Endodermal cell (in vitro differentiated cells): ENCODE data around the gene MARVELD3. TPM values are rescaled to one million over a fixed set of nuclear protein-coding genes. Genes with fewer than 3 reads are reported as not detected.

Experiments used
- DNase-seq: peaks from one replicate; pipeline ENCODE4 v3.0.0-alpha.2; 2017
- H3K27ac ChIP-seq: 2 replicates; pipeline ENCODE4 v1.5.1; 2013; ENCODE audit warnings: mild to moderate bottlenecking, low read depth, low read length, moderate library complexity
- H3K27me3 ChIP-seq: 2 replicates; pipeline ENCODE4 v1.6.1; 2013; ENCODE audit warnings: mild to moderate bottlenecking, low read length, moderate library complexity; ENCODE audit not compliant: insufficient read depth, control insufficient read depth, poor library complexity, severe bottlenecking
- H3K36me3 ChIP-seq: 2 replicates; pipeline ENCODE4 v1.7.0; 2013; ENCODE audit warnings: mild to moderate bottlenecking, low read length, moderate library complexity; ENCODE audit not compliant: control insufficient read depth, insufficient read depth
- H3K4me1 ChIP-seq: one replicate; pipeline ENCODE4 v1.7.0; 2013; ENCODE audit warnings: low read length; ENCODE audit not compliant: control insufficient read depth, insufficient read depth
- H3K4me3 ChIP-seq: 2 replicates; pipeline ENCODE4 v1.5.1; 2013; ENCODE audit warnings: mild to moderate bottlenecking, low read length, moderate library complexity
- H3K9ac ChIP-seq: 2 replicates; pipeline ENCODE4 v1.6.1; 2013; ENCODE audit warnings: mild to moderate bottlenecking, low read length, moderate library complexity; ENCODE audit not compliant: poor library complexity, severe bottlenecking; ENCODE audit errors: extremely low read depth
- H3K9me3 ChIP-seq: 2 replicates; pipeline ENCODE4 v1.6.1; 2013; ENCODE audit warnings: mild to moderate bottlenecking, low read length, moderate library complexity; ENCODE audit not compliant: control insufficient read depth
- H3K27ac Mint-ChIP-seq: 2 replicates; pipeline ENCODE4 v1.8.0; 2020; ENCODE audit warnings: mixed read lengths
- H3K27me3 Mint-ChIP-seq: 2 replicates; pipeline ENCODE4 v1.8.0; 2021; ENCODE audit warnings: mild to moderate bottlenecking, mixed read lengths; ENCODE audit not compliant: insufficient read depth
- H3K36me3 Mint-ChIP-seq: 2 replicates; pipeline ENCODE4 v1.8.0; 2020; ENCODE audit warnings: low read depth, mixed read lengths
- H3K4me1 Mint-ChIP-seq: 2 replicates; pipeline ENCODE4 v1.8.0; 2020; ENCODE audit warnings: mixed read lengths
- H3K4me3 Mint-ChIP-seq: 2 replicates; pipeline ENCODE4 v1.8.0; 2020; ENCODE audit warnings: mild to moderate bottlenecking, moderate library complexity, mixed read lengths
- H3K9me3 Mint-ChIP-seq: 2 replicates; pipeline ENCODE4 v1.8.0; 2020; ENCODE audit warnings: mild to moderate bottlenecking, mixed read lengths
- CTCF ChIP-seq: fragments of 200-600 bp; sonication (generic); conservative IDR thresholded peaks from 2 replicates; pipeline ENCODE4 v1.5.0; 2021; ENCODE audit warnings: antibody characterized with exemption, mild to moderate bottlenecking
- WGBS, 2 experiments: methylation state at CpG; one replicate each; pipeline versions ENCODE4 v1.1.5 to v1.1.7; 2013; ENCODE audit warnings: missing lambda C conversion rate in 2 of 2, mixed read lengths in 1 of 2; ENCODE audit not compliant: insufficient coverage in 1 of 2, insufficient read length in 1 of 2; 5-methylcytosine and 5-hydroxymethylcytosine counted together
- total RNA-seq, 2 donors: library from RNA; stranded (reverse); fragmentation: NEBNext Ultra II Directional in 1 of 2; extraction: Animal tissue kit (Norgen Biotek cat#: 25700) in 1 of 2; gene quantifications; 2 replicates in 1 of 2; 3 replicates in 1 of 2; pipeline ENCODE4 v1.2.1, GENCODE V29; 2021

Gene MARVELD3
- total RNA-seq, 2 donors from 2014 or later: 17.6 to 21.8 TPM

- H3K9me3 ChIP-seq: peaks cover 7% of the 10 kb centered on the region
- Mint-ChIP-seq H3K4me1 (peaks cover 19% of the 10 kb centered on the region), H3K27ac (no peak overlapping the region), H3K27me3 (no peaks in the 10 kb centered on the region), H3K36me3 (peaks cover 70% of the 10 kb centered on the region), H3K4me3 (no peak overlapping the region), H3K9me3 (no peaks in the 10 kb centered on the region)
- H3K36me3 ChIP-seq: peaks cover 76% of the 10 kb centered on the region
- 77% methylated on average over 3 of the region's 3 CpGs; no CpG with 5 or more reads in 1 of the 2 experiments for WGBS, 2 experiments
- no peaks in the 10 kb centered on the region for H3K4me1 ChIP-seq
- H3K27me3 ChIP-seq: no peaks in the 10 kb centered on the region
- TF ChIP-seq CTCF: no peak
- no peak overlapping the region for H3K4me3 ChIP-seq
- no peak overlapping the region for H3K9ac ChIP-seq
- no peak overlapping the region for H3K27ac ChIP-seq
- DNase-seq: no peak
Observed at GRCh38 chr16:71672125-71672524, 46.1 kb downstream of the MARVELD3 start.

GRCh38 chr16:71672803-71673581 lies 47.0 kb downstream of the MARVELD3 start:
- Mint-ChIP-seq H3K4me1 (peaks cover 12% of the 10 kb centered on the region), H3K36me3 (peaks cover 71% of the 10 kb centered on the region), H3K27me3 (no peaks in the 10 kb centered on the region), H3K27ac (no peak overlapping the region), H3K9me3 (no peaks in the 10 kb centered on the region), H3K4me3 (no peak overlapping the region)
- TF ChIP-seq CTCF: no peak
- Histone ChIP-seq H3K9me3 (peaks cover 7% of the 10 kb centered on the region), H3K27me3 (no peaks in the 10 kb centered on the region), H3K4me3 (no peak overlapping the region), H3K9ac (no peak overlapping the region), H3K27ac (no peak overlapping the region), H3K4me1 (no peaks in the 10 kb centered on the region), H3K36me3 (peaks cover 73% of the 10 kb centered on the region)
- WGBS, 2 experiments: 92 to 100% methylated on average over 1 to 4 of the region's 5 CpGs
- DNase-seq: no peak

- WGBS, 2 experiments: 73% methylated on average over 1 of the region's 1 CpG; no CpG with 5 or more reads in 1 of the 2 experiments
- Mint-ChIP-seq H3K36me3 (peaks cover 75% of the 10 kb centered on the region), H3K27ac (no peak overlapping the region)
Observed at GRCh38 chr16:71673582-71673973, 47.6 kb downstream of the MARVELD3 start.

More at GRCh38 chr16:71673582-71673973, 47.6 kb downstream of the MARVELD3 start:
- Mint-ChIP-seq H3K4me1 (peaks cover 12% of the 10 kb centered on the region), H3K9me3 (no peaks in the 10 kb centered on the region), H3K27me3 (no peaks in the 10 kb centered on the region), H3K4me3 (no peak overlapping the region)
- no peak overlapping the region for H3K4me3 ChIP-seq
- H3K27ac ChIP-seq: no peak overlapping the region
- no peaks in the 10 kb centered on the region for H3K27me3 ChIP-seq
- no peaks in the 10 kb centered on the region for H3K4me1 ChIP-seq
- peaks cover 7% of the 10 kb centered on the region for H3K9me3 ChIP-seq
- H3K9ac ChIP-seq: no peak overlapping the region
- DNase-seq: no peak
- H3K36me3 ChIP-seq: peaks cover 76% of the 10 kb centered on the region
- TF ChIP-seq CTCF: no peak
